Upper lobe of right lung (tissue), 1 donor: ENCODE results near the gene XYLT2. TPM values are rescaled to one million over a fixed set of nuclear protein-coding genes. Genes with fewer than 3 reads are reported as not detected.

ENCODE experiments used
- ATAC-seq: fragments of 200-7000 bp; cut with Tn5 transposase; one replicate; pipeline ENCODE4 v1.9.1; 2020; ENCODE audit warnings: mild to moderate bottlenecking, moderate library complexity
- DNase-seq: peaks from one replicate; pipeline ENCODE4 v3.0.0-alpha.2; 2020
- H3K27ac ChIP-seq: fragments of 200-600 bp; one replicate; pipeline ENCODE4 v1.8.0; 2022
- H3K27me3 ChIP-seq: fragments of 200-600 bp; one replicate; pipeline ENCODE4 v1.8.0; 2022; ENCODE audit warnings: mild to moderate bottlenecking
- H3K36me3 ChIP-seq: fragments of 200-600 bp; one replicate; pipeline ENCODE4 v1.8.0; 2022
- H3K4me1 ChIP-seq: fragments of 200-600 bp; one replicate; pipeline ENCODE4 v1.8.0; 2022
- H3K4me3 ChIP-seq: fragments of 200-600 bp; one replicate; pipeline ENCODE4 v1.8.0; 2022; ENCODE audit warnings: mild to moderate bottlenecking
- H3K9me3 ChIP-seq: fragments of 200-600 bp; one replicate; pipeline ENCODE4 v1.8.0; 2022
- CTCF ChIP-seq: fragments of 200-600 bp; IDR thresholded peaks from one replicate; pipeline ENCODE4 v1.8.0; 2022; ENCODE audit warnings: antibody characterized with exemption
- intact Hi-C: fragments of 100-400 bp; cut with DNase I; formaldehyde crosslinking; loops from one replicate; pipeline ENCODE4 v1.11.0; 2022
- total RNA-seq: library from RNA; stranded (reverse); fragmentation: NEBNext Ultra II Directional; extraction: Animal tissue kit (Norgen Biotek cat#: 25700); gene quantifications from one replicate; pipeline ENCODE4 v1.2.1, GENCODE V29; 2021
- donor health status: DM: no; HTN: yes; CAD: no; lungs with severe emphysema.

The XYLT2 gene
- total RNA-seq, 1 donor from 2014 or later = 20.3 TPM

- intact Hi-C loops = no loop called here
- Histone ChIP-seq H3K4me3 (no peak overlapping the region), H3K27me3 (no peaks in the 10 kb centered on the region), H3K4me1 (no peaks in the 10 kb centered on the region), H3K36me3 (peaks cover 23% of the 10 kb centered on the region), H3K9me3 (no peaks in the 10 kb centered on the region), H3K27ac (no peak overlapping the region)
- DNase-seq (peak; percentile 51), ATAC-seq (no peak)
- TF ChIP-seq CTCF = no peak
Observed at GRCh38 chr17:50352693-50353599, 7.0 kb downstream of the XYLT2 start.

- H3K4me3 ChIP-seq = no peak overlapping the region
- no peaks in the 10 kb centered on the region for H3K4me1 ChIP-seq
- ATAC-seq = no peak
- H3K9me3 ChIP-seq = no peaks in the 10 kb centered on the region
- H3K27ac ChIP-seq = no peak overlapping the region
- TF ChIP-seq CTCF = no peak
- peaks cover 30% of the 10 kb centered on the region for H3K36me3 ChIP-seq
- intact Hi-C loops = no loop called here
- H3K27me3 ChIP-seq = no peaks in the 10 kb centered on the region
- peak; percentile 62 for DNase-seq
Observed at GRCh38 chr17:50353600-50354195, 7.8 kb downstream of the XYLT2 start.

GRCh38 chr17:50354198-50354597 is 8.3 kb downstream of the XYLT2 start:
- intact Hi-C loops = no loop called here
- DNase-seq = peak; percentile 54
- Histone ChIP-seq H3K36me3 (peaks cover 34% of the 10 kb centered on the region), H3K9me3 (no peaks in the 10 kb centered on the region), H3K27me3 (no peaks in the 10 kb centered on the region), H3K27ac (no peak overlapping the region), H3K4me1 (no peaks in the 10 kb centered on the region), H3K4me3 (no peak overlapping the region)
- ATAC-seq = no peak
- no peak for TF ChIP-seq CTCF

GRCh38 chr17:50354776-50355175 is 8.8 kb downstream of the XYLT2 start:
- no peak for TF ChIP-seq CTCF
- Histone ChIP-seq H3K9me3 (no peaks in the 10 kb centered on the region), H3K36me3 (peaks cover 34% of the 10 kb centered on the region), H3K4me1 (no peaks in the 10 kb centered on the region), H3K27me3 (no peaks in the 10 kb centered on the region), H3K4me3 (no peak overlapping the region), H3K27ac (no peak overlapping the region)
- intact Hi-C loops = no loop called here
- DNase-seq (peak; percentile 39), ATAC-seq (no peak)

- H3K9me3 ChIP-seq = no peaks in the 10 kb centered on the region
- H3K27me3 ChIP-seq = no peaks in the 10 kb centered on the region
- H3K27ac ChIP-seq = no peak overlapping the region
- intact Hi-C loops = no loop called here
- peaks cover 34% of the 10 kb centered on the region for H3K36me3 ChIP-seq
- TF ChIP-seq CTCF = no peak
- no peak for DNase-seq
- ATAC-seq = no peak
- H3K4me3 ChIP-seq = no peak overlapping the region
- no peaks in the 10 kb centered on the region for H3K4me1 ChIP-seq
Observed at GRCh38 chr17:50355336-50355700, 9.4 kb downstream of the XYLT2 start.
